GM21423 (cell line): Measurements from ENCODE around the gene MLLT3.
"Not testable (repeated sequence)": the region's sequence is repeated elsewhere in the genome, so short reads cannot be mapped to it uniquely, and the experiment has no call there.

ENCODE experiments used
- ATAC-seq: cut with Tn5 transposase; IDR thresholded peaks from one replicate; pipeline ENCODE4 v1.9.1; 2021; ENCODE audit warnings: mild to moderate bottlenecking, moderate library complexity; ENCODE audit not compliant: unreplicated experiment

MLLT3 gene

GRCh38 chr9:20622330-20623020 lies at the start of gene MLLT3:
Gene MLLT3 (minus strand): TSS chr9:20622499.
- ATAC-seq: peak; percentile 75

DNA sequence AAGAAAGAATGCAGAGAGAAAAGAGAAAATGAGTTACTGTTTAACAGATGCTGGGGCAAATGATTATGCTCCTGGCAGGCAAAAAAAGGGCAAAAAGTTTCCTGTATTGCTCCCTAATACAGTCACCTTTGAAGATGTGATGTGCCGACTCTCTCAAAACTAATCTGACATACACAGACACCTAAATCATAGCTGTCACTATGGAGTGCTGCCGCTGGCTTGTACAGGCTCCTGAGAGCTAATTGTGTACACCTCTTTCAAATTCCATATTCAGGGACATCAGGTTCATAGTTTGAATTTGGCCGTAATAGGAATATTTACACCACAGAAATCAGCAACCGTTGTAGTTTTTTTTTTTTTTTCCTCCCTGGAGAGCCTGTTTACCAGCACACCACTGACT lies 49.3 kb upstream of the MLLT3 start:
- no peak for ATAC-seq

- ATAC-seq: no peak
Measured at GRCh38 chr9:20670395-20670794, 48.1 kb upstream of the MLLT3 start.

- no peak for ATAC-seq
Measured at GRCh38 chr9:20664501-20664900, 42.2 kb upstream of the MLLT3 start.

GRCh38 chr9:20663133-20663532 lies 40.8 kb upstream of the MLLT3 start:
- ATAC-seq: no peak

DNA sequence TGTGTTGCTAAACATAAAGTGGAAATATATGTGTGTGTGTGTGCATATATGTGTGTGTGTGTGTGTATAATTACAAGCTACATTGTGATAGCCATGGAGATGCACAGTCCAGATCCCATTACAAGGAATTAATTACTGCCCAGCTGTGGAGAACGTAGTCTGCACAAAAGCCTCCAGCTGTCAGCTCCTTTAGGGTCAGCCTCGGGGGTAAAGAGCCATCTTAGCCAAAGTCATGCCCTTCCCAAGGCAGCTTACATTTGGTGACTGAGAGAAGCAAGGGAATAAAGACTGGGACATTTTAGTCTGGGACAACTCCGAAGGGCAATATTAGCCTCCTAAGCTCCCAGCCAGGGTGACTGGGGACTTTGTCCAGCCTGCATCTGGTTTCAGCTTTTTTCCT lies 39.9 kb upstream of the MLLT3 start:
- ATAC-seq: no peak

DNA sequence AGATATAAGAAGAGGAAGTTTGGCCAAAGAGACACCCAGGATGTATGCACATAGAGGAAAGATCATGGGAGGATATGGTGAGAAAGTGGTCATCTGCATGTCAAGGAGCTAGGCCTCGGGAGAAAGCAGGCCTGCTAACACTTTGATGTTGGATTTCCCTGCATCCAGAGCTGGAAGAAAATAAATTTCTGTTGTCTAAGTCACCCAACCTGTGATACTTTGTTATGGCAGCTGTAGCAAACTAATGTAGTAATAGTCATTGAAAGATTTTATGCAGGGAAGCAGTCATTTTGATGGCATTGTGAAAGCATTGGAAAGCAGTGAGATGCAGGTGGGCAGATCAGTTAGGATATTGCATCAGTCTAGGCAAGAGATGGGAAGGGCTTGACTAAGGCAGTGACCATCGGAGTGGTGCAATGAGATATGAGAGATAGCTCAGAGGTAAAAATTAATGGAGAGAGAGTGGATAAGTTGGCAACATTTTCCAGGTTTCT lies 37.2 kb upstream of the MLLT3 start:
- no peak for ATAC-seq

DNA sequence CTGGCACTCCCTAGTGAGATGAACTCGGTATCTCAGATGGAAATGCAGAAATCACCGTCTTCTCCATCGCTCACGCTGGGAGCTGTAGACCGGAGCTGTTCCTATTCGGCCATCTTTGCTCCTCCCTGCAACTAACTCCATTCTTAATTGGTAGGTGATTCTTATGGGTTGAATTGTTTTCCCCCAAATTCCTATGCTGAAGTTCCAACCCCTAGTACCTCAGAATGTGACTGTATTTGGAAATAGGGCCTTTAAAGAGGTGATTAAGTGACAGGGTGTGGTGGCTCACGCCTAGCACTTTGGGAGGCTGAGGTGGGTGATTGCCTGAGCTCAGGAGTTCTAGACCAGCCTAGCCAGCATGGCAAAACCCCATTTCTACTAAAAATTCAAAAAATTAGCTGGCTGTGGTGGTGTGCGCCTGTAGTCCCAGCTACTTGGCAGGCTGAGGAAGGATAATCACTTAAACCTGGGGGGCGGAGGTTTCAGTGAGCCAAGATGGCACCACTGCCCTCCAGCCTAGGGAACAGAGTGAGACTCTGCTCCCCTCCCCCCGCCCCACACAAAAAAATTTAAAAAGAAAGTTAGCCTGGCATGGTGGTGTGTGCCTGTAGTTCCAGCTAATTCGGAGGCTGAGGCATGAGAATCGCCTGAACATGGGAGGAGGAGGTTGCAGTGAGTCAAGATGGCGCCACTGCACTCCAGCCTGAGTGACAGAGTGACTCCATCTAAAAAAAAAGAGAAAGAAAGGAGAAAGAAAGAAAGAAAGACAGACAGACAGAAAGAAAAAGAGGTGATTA lies 36.6 kb upstream of the MLLT3 start:
- no peak for ATAC-seq

DNA sequence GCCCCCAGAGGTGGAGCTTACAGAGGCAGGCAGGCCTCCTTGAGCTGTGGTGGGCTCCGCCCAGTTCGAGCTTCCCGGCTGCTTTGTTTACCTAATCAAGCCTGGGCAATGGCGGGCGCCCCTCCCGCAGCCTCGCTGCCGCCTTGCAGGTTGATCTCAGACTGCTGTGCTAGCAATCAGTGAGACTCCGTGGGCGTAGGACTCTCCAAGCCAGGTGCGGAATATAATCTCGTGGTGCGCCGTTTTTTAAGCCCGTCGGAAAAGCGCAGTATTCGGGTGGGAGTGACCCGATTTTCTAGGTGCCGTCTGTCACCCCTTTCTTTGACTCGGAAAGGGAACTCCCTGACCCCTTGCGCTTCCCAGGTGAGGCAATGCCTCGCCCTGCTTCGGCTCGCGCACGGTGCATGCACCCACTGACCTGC lies 36.0 kb upstream of the MLLT3 start:
- ATAC-seq: not testable (repeated sequence)

GRCh38 chr9:20651939-20652338 lies 29.6 kb upstream of the MLLT3 start:
- ATAC-seq: no peak

- ATAC-seq: no peak
Measured at GRCh38 chr9:20650750-20651299, 28.5 kb upstream of the MLLT3 start.

DNA sequence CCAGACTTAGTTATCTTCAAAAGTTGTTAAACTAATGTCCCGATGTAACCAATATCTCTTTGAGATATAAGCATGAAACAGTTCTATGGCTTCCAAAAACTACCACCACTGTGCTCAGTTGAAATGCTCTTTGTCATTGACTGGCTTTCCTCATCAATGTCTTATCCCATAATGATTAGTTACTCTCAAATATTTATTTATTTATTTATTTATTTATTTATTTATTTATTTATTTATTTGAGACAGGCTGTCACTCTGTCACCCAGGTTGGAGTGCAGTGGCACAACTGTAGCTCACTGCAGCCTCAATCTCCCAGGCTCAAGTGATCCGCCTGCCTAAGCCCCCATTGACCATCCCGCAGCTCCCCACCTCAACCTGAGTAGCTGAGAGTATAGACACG lies 28.0 kb upstream of the MLLT3 start:
- ATAC-seq: no peak

- ATAC-seq: no peak
Measured at GRCh38 chr9:20649381-20649780, 27.1 kb upstream of the MLLT3 start.

DNA sequence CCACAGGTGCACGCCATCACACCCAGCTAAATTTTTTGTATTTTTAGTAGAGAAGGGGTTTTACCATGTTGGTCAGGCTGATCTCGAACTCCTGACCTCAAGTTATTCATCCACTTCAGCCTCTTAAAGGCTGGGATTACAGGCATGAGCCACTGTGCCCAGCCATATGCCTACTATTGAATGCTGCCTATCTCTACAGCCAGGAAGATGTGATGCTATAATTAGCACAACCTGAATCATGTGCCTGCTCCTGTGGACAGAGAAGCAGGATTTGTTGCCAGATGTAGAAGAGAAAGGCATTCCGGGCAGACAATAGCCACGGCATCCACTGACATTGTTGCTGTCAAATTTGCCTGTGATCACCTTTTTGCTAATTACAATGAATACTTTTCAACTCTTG lies 24.4 kb upstream of the MLLT3 start:
- no peak for ATAC-seq

- ATAC-seq: no peak
Measured at GRCh38 chr9:20643660-20644059, 21.4 kb upstream of the MLLT3 start.

GRCh38 chr9:20642045-20642444 lies 19.7 kb upstream of the MLLT3 start:
- ATAC-seq: no peak

DNA sequence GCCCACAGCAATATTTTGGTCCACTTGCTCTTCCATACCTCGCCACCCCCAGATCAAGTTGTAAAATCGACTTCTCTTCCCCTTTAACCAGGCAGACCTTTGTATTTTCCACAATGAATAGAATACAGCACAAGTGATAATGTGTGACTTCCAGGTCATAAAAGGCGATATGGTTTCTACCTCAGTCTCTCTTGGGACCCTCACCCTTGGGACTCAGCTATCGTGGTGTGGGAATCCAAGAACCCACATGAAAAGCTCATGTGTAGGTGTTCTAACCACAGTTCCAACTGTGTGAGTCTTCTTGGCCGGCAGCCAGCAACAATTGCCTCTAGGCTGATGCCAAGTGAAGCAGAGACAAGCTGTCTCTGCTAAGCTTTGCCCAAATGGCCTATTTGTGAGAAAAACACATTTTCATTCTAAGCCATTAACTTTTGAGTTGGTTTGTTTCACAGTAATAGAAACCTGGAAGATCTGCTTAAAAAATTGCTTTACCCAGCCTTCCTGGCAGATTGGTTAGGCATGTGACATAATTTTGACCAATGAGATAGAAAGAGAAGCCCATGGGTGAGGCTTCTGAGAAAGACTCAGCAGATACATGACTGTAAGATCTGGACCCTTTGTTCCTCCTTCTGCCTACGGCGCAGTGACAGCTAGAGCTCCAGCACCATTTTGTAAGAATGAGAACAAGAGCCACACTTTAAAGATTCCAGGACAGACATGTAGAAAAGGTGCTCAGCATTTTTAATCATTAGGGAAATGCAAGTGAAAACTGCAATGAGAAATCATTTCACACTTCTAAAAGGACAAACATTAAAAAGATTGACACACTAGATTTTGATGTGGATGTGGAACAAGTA lies 18.3 kb upstream of the MLLT3 start:
- peak; percentile 89 for ATAC-seq

- no peak for ATAC-seq
Measured at GRCh38 chr9:20636888-20637440, 14.7 kb upstream of the MLLT3 start.

DNA sequence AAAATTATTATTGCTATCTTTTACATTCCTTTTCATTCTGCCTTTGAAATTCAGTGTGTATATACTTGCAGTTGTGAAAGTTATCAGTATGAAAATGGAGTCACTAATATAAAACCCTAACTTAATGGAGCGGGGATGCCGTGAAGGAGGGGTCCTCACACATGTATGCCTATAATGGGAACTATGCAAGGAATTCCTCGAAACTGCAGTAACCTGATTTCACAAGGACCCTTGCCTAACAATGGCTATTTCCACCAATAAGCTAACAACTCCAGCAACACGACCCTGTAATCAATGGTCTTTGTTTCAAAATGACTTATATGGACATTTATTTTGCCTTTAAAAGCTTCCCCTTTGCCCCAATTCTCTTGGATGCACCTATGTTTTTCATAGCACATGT lies 12.6 kb upstream of the MLLT3 start:
- no peak for ATAC-seq

DNA sequence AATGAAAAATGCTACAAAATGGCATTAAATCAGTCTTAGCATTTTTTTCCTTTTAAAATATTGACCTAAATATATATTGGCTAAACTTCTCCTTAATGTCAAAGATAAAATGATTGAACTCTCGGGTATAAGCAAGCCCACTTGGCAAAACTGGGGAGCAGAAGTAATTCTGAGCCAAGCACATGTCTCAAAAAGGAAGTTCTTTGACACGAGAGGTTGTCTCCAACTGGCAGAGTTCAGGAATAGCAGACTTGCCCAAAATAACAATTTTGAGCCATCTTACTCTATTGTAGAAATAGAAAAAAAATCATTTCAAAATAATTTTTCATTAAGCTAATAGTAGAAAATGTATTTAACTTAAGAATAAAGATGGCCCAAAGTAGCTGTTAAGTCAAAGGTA lies 10.4 kb upstream of the MLLT3 start:
- ATAC-seq: no peak
